GM12801 (cell line): Measurements from ENCODE around the gene SORBS1.

Source experiments
- TF ChIP-seq, protein P1 (sequence below): IDR thresholded peaks from one replicate; pipeline ENCODE4 v1.5.1; 2011; ENCODE audit warnings: control low read depth; ENCODE audit not compliant: insufficient read length; ENCODE audit errors: extremely low read depth

Gene SORBS1

DNA sequence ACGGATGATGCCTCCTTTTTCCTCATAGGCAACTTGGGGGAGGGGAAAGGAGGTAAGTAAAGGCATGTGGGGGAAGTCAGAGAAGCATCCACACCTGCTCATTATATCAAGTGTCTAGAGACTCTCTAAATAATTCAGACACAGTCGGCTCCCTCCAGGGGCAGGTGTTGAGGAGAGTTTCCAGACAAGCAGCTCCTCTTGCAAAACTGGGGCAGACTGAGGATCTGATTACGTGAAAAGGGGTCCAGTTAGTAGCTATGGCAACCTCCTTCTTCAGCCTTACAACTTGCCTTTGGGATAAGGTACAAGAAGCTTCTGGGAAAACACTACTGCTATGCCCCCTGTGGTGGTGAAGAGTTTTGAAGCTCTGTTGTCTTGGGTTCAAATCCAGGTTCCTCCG, 39.0 kb upstream of the SORBS1 start:
- TF ChIP-seq, protein P1, sequence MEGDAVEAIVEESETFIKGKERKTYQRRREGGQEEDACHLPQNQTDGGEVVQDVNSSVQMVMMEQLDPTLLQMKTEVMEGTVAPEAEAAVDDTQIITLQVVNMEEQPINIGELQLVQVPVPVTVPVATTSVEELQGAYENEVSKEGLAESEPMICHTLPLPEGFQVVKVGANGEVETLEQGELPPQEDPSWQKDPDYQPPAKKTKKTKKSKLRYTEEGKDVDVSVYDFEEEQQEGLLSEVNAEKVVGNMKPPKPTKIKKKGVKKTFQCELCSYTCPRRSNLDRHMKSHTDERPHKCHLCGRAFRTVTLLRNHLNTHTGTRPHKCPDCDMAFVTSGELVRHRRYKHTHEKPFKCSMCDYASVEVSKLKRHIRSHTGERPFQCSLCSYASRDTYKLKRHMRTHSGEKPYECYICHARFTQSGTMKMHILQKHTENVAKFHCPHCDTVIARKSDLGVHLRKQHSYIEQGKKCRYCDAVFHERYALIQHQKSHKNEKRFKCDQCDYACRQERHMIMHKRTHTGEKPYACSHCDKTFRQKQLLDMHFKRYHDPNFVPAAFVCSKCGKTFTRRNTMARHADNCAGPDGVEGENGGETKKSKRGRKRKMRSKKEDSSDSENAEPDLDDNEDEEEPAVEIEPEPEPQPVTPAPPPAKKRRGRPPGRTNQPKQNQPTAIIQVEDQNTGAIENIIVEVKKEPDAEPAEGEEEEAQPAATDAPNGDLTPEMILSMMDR: no peak

- TF ChIP-seq, protein P1: no peak
Observed at GRCh38 chr10:95597788-95598187, 36.6 kb upstream of the SORBS1 start.

DNA sequence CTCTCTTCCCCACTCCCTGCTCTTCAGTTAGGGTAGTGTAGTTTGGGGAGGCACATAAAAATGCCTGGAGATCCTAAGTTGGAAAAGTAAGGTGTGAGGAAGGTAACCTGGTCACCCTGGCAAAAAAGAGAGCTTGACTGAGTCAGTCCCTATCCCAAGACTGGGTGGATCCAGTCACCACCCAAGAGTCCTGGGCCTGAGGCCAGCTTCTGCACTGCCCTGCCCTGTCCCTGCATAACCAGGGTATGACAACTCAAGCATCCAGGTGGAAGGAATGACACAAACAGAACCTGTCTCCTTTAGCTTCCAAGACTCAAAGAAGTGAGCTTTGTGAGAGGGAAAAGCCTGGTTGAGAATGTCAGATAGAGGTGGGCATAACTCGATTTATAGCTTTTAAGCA, 26.9 kb upstream of the SORBS1 start:
- TF ChIP-seq, protein P1: no peak

- TF ChIP-seq, protein P1: no peak
Observed at GRCh38 chr10:95579835-95580535, 18.8 kb upstream of the SORBS1 start.

- TF ChIP-seq, protein P1: no peak
Observed at GRCh38 chr10:95579292-95579691, 18.1 kb upstream of the SORBS1 start.

- TF ChIP-seq, protein P1: no peak
Observed at GRCh38 chr10:95578619-95579018, 17.4 kb upstream of the SORBS1 start.

- TF ChIP-seq, protein P1: no peak
Observed at GRCh38 chr10:95574649-95575365, 13.6 kb upstream of the SORBS1 start.
